HUES6 (cell line): ENCODE measurements around the gene MUC5B.
A peak's percentile ranks its signal among the peaks of the same experiment; 100 is the strongest.

ENCODE experiments used
- H3K27ac ChIP-seq: 2 replicates; pipeline ENCODE4 v1.7.0; 2013; ENCODE audit warnings: low read depth, mild to moderate bottlenecking, low read length, inconsistent platforms
- H3K27me3 ChIP-seq: 2 replicates; pipeline ENCODE4 v1.6.1; 2013; ENCODE audit warnings: low read length; ENCODE audit not compliant: control insufficient read depth, insufficient read depth
- H3K36me3 ChIP-seq: 2 replicates; pipeline ENCODE4 v1.6.1; 2013; ENCODE audit warnings: low read length; ENCODE audit not compliant: control insufficient read depth, insufficient read depth
- H3K4me1 ChIP-seq: 2 replicates; pipeline ENCODE4 v1.6.1; 2013; ENCODE audit warnings: low read length; ENCODE audit not compliant: control insufficient read depth, insufficient read depth
- H3K4me3 ChIP-seq: 2 replicates; pipeline ENCODE4 v1.5.1; 2013; ENCODE audit warnings: low read depth, low read length
- H3K9ac ChIP-seq: one replicate; pipeline ENCODE4 v1.6.1; 2013; ENCODE audit warnings: mild to moderate bottlenecking, low read length
- H3K9me3 ChIP-seq: 2 replicates; pipeline ENCODE4 v1.6.1; 2013; ENCODE audit warnings: low read depth, low read length; ENCODE audit not compliant: control insufficient read depth, insufficient read depth

The MUC5B gene

GRCh38 chr11:1276866-1277615 is 54.2 kb downstream of the MUC5B start:
- Histone ChIP-seq H3K27ac (no peak overlapping the region), H3K9ac (no peak overlapping the region), H3K4me1 (peaks cover 5% of the 10 kb centered on the region; the same call in 1 of the 2 replicates), H3K27me3 (no peaks in the 10 kb centered on the region), H3K36me3 (peaks cover 55% of the 10 kb centered on the region), H3K9me3 (no peaks in the 10 kb centered on the region; the same call in 1 of the 2 replicates), H3K4me3 (no peak overlapping the region)

DNA sequence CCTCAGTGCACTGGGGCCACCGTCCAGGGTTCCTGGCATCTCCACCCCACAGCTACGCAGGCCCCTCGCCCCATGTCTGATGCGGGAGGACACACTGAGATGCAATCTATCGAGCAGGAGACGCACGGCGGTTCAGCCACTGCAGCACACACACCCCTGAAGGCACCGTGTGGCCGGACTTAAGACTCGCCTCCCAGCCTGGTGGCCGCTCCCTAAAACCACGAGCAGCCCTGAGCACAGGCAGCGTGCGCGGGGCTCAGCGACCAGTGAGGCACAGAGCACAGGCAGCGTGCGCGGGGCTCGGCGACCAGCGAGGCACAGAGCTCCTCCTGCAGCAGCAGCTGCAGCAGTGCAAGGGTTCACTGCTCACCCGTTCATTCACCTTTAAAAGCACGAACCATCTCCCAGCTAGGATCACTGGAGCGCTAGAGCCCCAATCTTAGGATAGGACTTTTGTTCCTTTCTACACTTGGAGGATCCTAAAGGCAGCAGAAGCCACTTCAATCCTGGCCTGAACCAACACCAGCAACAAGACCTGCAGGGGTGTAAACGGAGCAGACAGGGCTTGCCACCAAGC is 55.2 kb downstream of the MUC5B start:
- H3K36me3 ChIP-seq = peaks cover 56% of the 10 kb centered on the region
- H3K9ac ChIP-seq = no peak overlapping the region
- H3K27me3 ChIP-seq = no peaks in the 10 kb centered on the region
- H3K27ac ChIP-seq = no peak overlapping the region
- peaks cover 5% of the 10 kb centered on the region; the same call in 1 of the 2 replicates for H3K4me1 ChIP-seq
- no peak overlapping the region for H3K4me3 ChIP-seq
- no peaks in the 10 kb centered on the region; the same call in 1 of the 2 replicates for H3K9me3 ChIP-seq

- no peak overlapping the region for H3K27ac ChIP-seq
- H3K9me3 ChIP-seq = no peaks in the 10 kb centered on the region
- H3K27me3 ChIP-seq = no peaks in the 10 kb centered on the region
- peaks cover 54% of the 10 kb centered on the region for H3K36me3 ChIP-seq
- peaks cover 5% of the 10 kb centered on the region; the same call in 1 of the 2 replicates for H3K4me1 ChIP-seq
- no peak overlapping the region for H3K4me3 ChIP-seq
- H3K9ac ChIP-seq = no peak overlapping the region
Measured at GRCh38 chr11:1278766-1279673, 56.2 kb downstream of the MUC5B start.

GRCh38 chr11:1279674-1280055 is 56.8 kb downstream of the MUC5B start:
- no peak overlapping the region for H3K9ac ChIP-seq
- peaks cover 5% of the 10 kb centered on the region; the same call in 1 of the 2 replicates for H3K4me1 ChIP-seq
- H3K27ac ChIP-seq = no peak overlapping the region
- no peaks in the 10 kb centered on the region for H3K27me3 ChIP-seq
- H3K9me3 ChIP-seq = no peaks in the 10 kb centered on the region
- peaks cover 56% of the 10 kb centered on the region for H3K36me3 ChIP-seq
- H3K4me3 ChIP-seq = no peak overlapping the region

GRCh38 chr11:1280116-1281035 is 57.5 kb downstream of the MUC5B start:
- H3K4me1 ChIP-seq = peaks cover 5% of the 10 kb centered on the region; the same call in 1 of the 2 replicates
- H3K36me3 ChIP-seq = peaks cover 59% of the 10 kb centered on the region
- no peaks in the 10 kb centered on the region for H3K27me3 ChIP-seq
- no peak overlapping the region for H3K4me3 ChIP-seq
- no peaks in the 10 kb centered on the region for H3K9me3 ChIP-seq
- no peak overlapping the region for H3K9ac ChIP-seq
- H3K27ac ChIP-seq = no peak overlapping the region

- Histone ChIP-seq H3K36me3 (peaks cover 64% of the 10 kb centered on the region), H3K4me3 (no peak overlapping the region), H3K9ac (peak overlapping the region; percentile 38), H3K27me3 (no peaks in the 10 kb centered on the region), H3K9me3 (no peaks in the 10 kb centered on the region), H3K4me1 (peaks cover 5% of the 10 kb centered on the region; the same call in 1 of the 2 replicates), H3K27ac (peak overlapping the region; percentile 58; the same call in 1 of the 2 replicates)
Measured at GRCh38 chr11:1281326-1281973, 58.6 kb downstream of the MUC5B start.

- Histone ChIP-seq H3K4me1 (peaks cover 5% of the 10 kb centered on the region; the same call in 1 of the 2 replicates), H3K36me3 (peaks cover 64% of the 10 kb centered on the region), H3K4me3 (no peak overlapping the region), H3K9me3 (no peaks in the 10 kb centered on the region), H3K27me3 (no peaks in the 10 kb centered on the region), H3K9ac (peak overlapping the region; percentile 38), H3K27ac (peak overlapping the region; percentile 58; the same call in 1 of the 2 replicates)
Measured at GRCh38 chr11:1281974-1282365, 59.1 kb downstream of the MUC5B start.

- H3K27ac ChIP-seq = no peak overlapping the region
- peaks cover 5% of the 10 kb centered on the region; the same call in 1 of the 2 replicates for H3K4me1 ChIP-seq
- no peak overlapping the region for H3K4me3 ChIP-seq
- no peaks in the 10 kb centered on the region for H3K27me3 ChIP-seq
- H3K9me3 ChIP-seq = no peaks in the 10 kb centered on the region
- no peak overlapping the region for H3K9ac ChIP-seq
- H3K36me3 ChIP-seq = peaks cover 60% of the 10 kb centered on the region
Measured at GRCh38 chr11:1283091-1283511, 60.2 kb downstream of the MUC5B start.

DNA sequence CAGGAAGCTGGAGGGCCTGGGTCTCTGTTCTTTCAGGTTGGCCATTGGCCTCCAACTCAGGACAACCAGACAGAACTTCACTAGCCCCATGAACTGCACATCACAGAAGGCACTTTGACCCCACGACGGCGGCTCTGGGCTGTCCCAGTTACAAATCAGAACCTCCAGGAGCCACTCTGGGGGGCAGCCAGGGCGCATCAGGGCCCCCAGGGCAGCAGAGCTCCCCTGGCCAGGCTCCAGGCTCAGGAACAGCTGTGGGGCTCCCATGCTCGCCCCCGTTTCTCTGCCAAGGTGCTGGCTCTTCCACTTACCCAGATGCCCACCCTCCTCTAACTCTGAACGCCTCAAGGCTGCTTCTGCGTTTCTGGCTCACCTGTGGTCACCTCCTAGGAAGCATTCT is 61.0 kb downstream of the MUC5B start:
- H3K4me3 ChIP-seq = no peak overlapping the region
- no peaks in the 10 kb centered on the region for H3K27me3 ChIP-seq
- H3K9ac ChIP-seq = no peak overlapping the region
- peaks cover 67% of the 10 kb centered on the region for H3K36me3 ChIP-seq
- H3K27ac ChIP-seq = no peak overlapping the region
- H3K4me1 ChIP-seq = peaks cover 5% of the 10 kb centered on the region; the same call in 1 of the 2 replicates
- no peaks in the 10 kb centered on the region for H3K9me3 ChIP-seq
